ENCODE measurements around the gene NFIC. TPM values are rescaled to one million over a fixed set of nuclear protein-coding genes. Genes with fewer than 3 reads are reported as not detected.
"Not testable (repeated sequence)": the region's sequence is repeated elsewhere in the genome, so short reads cannot be mapped to it uniquely, and the experiment has no call there.

Gene NFIC
- total and polyA plus RNA-seq, 4 donors = 40.4 to 208 (median 49.8) TPM

DNA sequence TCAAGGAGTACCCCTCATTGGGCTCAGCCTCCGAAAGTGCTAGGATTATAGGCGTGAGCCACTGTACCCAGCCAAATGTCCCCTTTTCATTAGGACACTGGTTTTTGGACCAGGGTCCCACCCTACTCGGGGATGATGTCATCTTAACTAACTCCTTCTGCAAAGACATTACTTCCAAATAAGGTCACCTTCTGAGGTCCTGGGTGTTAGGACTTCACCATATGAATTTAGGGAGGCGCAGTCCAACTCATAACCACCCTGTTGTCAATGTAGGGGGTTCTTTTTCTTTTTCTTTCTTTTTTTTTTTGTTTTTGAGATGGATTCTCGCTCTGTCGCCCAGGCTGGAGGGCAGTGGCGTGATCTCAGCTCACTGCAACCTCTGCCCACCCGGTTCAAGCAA is 32.7 kb upstream of the NFIC start:
- Histone ChIP-seq H3K9ac (ENCODE audit: insufficient read depth in 1 of 2, low read length in 2 of 2) (no peak overlapping the region), H3K27ac (ENCODE audit: low read depth in 1 of 2, low read length in 1 of 2) (no peak overlapping the region), H3K4me3 (no peak overlapping the region), H3K27me3 (ENCODE audit: control insufficient read depth in 3 of 3, insufficient read depth in 3 of 3, low read length in 2 of 3) (no peaks in the 10 kb centered on the region), H3K36me3 (ENCODE audit: control insufficient read depth in 4 of 4, insufficient read depth in 4 of 4, low read length in 4 of 4) (no peaks in the 10 kb centered on the region), H3K4me1 (ENCODE audit: control insufficient read depth in 5 of 5, insufficient read depth in 5 of 5, low read length in 5 of 5) (peaks cover 0 to 23% (median 4%) of the 10 kb centered on the region in 5 donors), H3K9me3 (ENCODE audit: control insufficient read depth in 4 of 4, insufficient read depth in 3 of 4, low read length in 3 of 4) (no peaks in the 10 kb centered on the region)
- ATAC-seq (ENCODE audit: insufficient read depth, low FRiP score) (no peak), DNase-seq (no peak)
- WGBS, 2 donors = 91 to 98% methylated on average over 8 of the region's 8 CpGs
- TF ChIP-seq, protein P1, sequence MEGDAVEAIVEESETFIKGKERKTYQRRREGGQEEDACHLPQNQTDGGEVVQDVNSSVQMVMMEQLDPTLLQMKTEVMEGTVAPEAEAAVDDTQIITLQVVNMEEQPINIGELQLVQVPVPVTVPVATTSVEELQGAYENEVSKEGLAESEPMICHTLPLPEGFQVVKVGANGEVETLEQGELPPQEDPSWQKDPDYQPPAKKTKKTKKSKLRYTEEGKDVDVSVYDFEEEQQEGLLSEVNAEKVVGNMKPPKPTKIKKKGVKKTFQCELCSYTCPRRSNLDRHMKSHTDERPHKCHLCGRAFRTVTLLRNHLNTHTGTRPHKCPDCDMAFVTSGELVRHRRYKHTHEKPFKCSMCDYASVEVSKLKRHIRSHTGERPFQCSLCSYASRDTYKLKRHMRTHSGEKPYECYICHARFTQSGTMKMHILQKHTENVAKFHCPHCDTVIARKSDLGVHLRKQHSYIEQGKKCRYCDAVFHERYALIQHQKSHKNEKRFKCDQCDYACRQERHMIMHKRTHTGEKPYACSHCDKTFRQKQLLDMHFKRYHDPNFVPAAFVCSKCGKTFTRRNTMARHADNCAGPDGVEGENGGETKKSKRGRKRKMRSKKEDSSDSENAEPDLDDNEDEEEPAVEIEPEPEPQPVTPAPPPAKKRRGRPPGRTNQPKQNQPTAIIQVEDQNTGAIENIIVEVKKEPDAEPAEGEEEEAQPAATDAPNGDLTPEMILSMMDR (IDR thresholded peaks at IDR 0.05; ENCODE audit: control extremely low read depth, extremely low read depth) = no peak

DNA sequence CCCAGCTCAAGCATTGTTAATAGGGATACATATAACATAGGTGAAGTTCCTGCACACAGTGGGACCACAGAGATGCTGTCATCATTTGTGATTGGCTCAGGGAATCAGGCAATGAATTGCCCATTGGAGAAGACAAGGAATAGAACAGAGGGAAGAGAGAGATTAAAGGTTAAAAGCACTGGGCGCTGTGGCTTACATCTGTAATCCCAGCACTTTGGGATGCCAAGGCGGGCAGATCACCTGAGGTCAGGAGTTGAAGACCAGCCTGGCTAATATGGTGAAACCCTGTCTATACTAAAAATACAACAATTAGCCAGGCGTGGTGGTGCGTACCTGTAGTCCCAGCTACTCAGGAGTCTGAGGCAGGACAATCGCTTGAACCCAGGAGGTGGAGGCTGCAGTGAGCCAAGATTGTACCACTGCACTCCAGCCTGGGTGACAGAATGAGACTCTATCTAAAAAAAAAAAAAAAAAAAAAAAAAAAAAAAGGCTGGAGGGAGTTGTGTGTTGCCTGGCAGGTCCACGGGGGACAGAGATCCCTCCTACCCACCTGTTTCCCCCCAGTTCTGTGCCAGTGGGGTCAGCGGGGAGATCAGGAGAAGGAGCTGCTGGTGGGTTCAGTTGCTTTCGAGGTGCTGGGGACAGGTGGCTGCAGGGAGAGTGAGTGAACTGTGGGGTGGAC is 31.5 kb upstream of the NFIC start:
- H3K9ac ChIP-seq (ENCODE audit: insufficient read depth in 1 of 2, low read length in 2 of 2); H3K36me3 ChIP-seq (ENCODE audit: control insufficient read depth in 4 of 4, insufficient read depth in 4 of 4, low read length in 4 of 4); H3K4me3 ChIP-seq; H3K27me3 ChIP-seq (ENCODE audit: control insufficient read depth in 3 of 3, insufficient read depth in 3 of 3, low read length in 2 of 3); DNase-seq; ATAC-seq (ENCODE audit: insufficient read depth, low FRiP score); H3K9me3 ChIP-seq (ENCODE audit: control insufficient read depth in 4 of 4, insufficient read depth in 3 of 4, low read length in 3 of 4): not testable (repeated sequence)
- peak overlapping the region; percentile 82 to 95 for H3K27ac ChIP-seq (ENCODE audit: low read depth in 1 of 2, low read length in 1 of 2)
- peaks cover 0 to 25% (median 4%) of the 10 kb centered on the region in 5 donors for H3K4me1 ChIP-seq (ENCODE audit: control insufficient read depth in 5 of 5, insufficient read depth in 5 of 5, low read length in 5 of 5)
- 87 to 90% methylated on average over 8 of the region's 8 CpGs for WGBS, 2 donors

DNA sequence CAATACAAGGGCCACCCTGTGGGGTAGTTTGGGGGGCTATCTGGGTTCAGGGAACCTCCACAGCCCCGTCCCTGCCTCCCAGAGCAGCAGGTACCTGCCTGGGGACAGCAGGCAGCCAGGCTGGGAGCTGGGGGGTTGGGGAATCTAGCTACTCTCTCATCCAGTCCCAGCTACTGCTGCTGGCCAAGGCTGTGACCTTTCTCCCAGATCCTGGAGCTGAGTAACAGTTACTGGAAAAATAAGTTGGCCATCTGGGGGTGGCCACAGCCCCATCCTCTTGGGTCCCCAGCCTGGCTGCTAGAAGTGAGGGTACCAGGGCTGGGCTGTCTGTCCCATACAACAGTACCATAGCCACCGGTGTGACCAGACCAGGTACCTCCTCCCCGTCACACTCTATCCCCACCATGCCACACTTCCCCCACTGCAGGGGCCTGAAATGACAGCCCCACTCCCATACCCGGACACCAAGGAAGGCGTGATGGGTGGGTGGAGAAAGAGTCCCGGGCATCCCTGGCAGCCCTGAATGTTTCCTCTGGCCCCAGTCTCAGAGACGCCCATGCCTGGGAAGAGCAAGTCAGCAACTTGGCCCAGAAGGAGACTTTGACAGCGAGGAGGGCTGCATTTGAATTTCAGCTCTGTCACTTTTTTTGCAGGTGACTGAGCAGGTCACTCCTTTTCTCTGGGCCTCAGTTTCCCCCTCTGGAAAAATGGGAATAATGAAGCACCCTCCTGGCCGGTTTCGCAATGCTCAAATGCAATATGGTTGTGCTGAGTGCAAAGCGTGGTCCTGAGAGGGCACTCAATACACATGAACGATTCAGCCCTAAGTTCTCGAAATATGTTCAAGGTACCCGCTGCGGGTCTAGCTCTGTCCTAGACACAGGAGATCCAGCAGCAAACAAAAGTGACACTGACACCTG is 30.7 kb upstream of the NFIC start:
- no peak overlapping the region for H3K4me3 ChIP-seq
- no peak overlapping the region for H3K9ac ChIP-seq (ENCODE audit: insufficient read depth in 1 of 2, low read length in 2 of 2)
- TF ChIP-seq, protein P1 (IDR thresholded peaks at IDR 0.05; ENCODE audit: control extremely low read depth, extremely low read depth) = no peak
- H3K9me3 ChIP-seq (ENCODE audit: control insufficient read depth in 4 of 4, insufficient read depth in 3 of 4, low read length in 3 of 4) = no peaks in the 10 kb centered on the region
- 69 to 86% methylated on average over 15 of the region's 15 CpGs for WGBS, 2 donors
- no peak for DNase-seq
- peaks cover 0 to 25% (median 4%) of the 10 kb centered on the region in 5 donors for H3K4me1 ChIP-seq (ENCODE audit: control insufficient read depth in 5 of 5, insufficient read depth in 5 of 5, low read length in 5 of 5)
- H3K36me3 ChIP-seq (ENCODE audit: control insufficient read depth in 4 of 4, insufficient read depth in 4 of 4, low read length in 4 of 4) = no peaks in the 10 kb centered on the region
- no peak for ATAC-seq (ENCODE audit: insufficient read depth, low FRiP score)
- no peaks in the 10 kb centered on the region for H3K27me3 ChIP-seq (ENCODE audit: control insufficient read depth in 3 of 3, insufficient read depth in 3 of 3, low read length in 2 of 3)
- peak overlapping the region; percentile 82 to 95 for H3K27ac ChIP-seq (ENCODE audit: low read depth in 1 of 2, low read length in 1 of 2)

DNA sequence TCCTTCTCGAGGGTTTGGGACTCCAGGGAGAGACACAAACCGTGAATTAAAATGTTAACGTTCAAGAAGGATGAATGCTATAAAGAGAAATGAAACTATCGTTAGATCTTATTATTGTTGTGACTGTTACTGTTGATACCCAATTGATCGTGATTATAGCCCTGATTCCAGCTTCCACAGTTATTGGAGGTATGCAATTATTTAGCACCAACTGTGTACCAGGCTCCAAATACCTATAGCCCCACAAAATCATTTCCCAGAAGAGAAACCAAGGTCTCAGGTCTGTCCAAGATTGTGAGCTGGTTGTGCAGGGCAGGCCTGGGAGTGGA is 30.1 kb upstream of the NFIC start:
- DNase-seq = peak in 1 of 3 donors; percentile 16
- 30 to 69% methylated on average over 5 of the region's 5 CpGs for WGBS, 2 donors
- H3K9me3 ChIP-seq (ENCODE audit: control insufficient read depth in 4 of 4, insufficient read depth in 3 of 4, low read length in 3 of 4) = no peaks in the 10 kb centered on the region

More for the DNA sequence above, 30.1 kb upstream of the NFIC start:
- no peak overlapping the region for H3K9ac ChIP-seq (ENCODE audit: insufficient read depth in 1 of 2, low read length in 2 of 2)
- H3K4me1 ChIP-seq (ENCODE audit: control insufficient read depth in 5 of 5, insufficient read depth in 5 of 5, low read length in 5 of 5) = peaks cover 0 to 25% (median 4%) of the 10 kb centered on the region in 5 donors
- no peaks in the 10 kb centered on the region for H3K36me3 ChIP-seq (ENCODE audit: control insufficient read depth in 4 of 4, insufficient read depth in 4 of 4, low read length in 4 of 4)
- TF ChIP-seq, protein P1 (IDR thresholded peaks at IDR 0.05; ENCODE audit: control extremely low read depth, extremely low read depth) = no peak
- H3K27ac ChIP-seq (ENCODE audit: low read depth in 1 of 2, low read length in 1 of 2) = peak overlapping the region; percentile 82 to 95
- ATAC-seq (ENCODE audit: insufficient read depth, low FRiP score) = no peak
- H3K4me3 ChIP-seq = no peak overlapping the region
- no peaks in the 10 kb centered on the region for H3K27me3 ChIP-seq (ENCODE audit: control insufficient read depth in 3 of 3, insufficient read depth in 3 of 3, low read length in 2 of 3)
